TTC549 (cell line): ENCODE results near the gene DDX56.

ENCODE experiments used
- FAIRE-seq: peaks from 2 replicates; lab custom pipeline; 2012; peaks lifted over from hg19 to GRCh38; lab: Jason Lieb, UNC

Gene DDX56

DNA sequence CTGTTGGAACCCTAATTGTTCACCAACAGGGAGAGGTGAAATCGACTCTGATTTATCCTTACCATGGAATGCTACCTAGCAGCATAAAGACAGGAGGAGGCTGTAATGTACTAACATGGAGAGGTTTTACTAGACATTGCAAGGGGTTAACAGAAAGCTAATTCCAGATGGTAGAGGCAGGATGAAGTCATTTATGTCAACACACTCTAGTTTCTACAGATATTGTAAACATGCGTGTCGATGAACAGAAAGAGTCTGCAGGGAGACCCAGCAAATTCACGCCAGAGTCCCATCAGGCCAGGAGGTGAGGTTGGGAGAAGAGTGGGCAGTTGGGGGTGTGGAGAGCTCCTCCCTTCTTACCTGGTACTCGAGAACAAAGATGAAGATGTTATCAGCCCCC is 39.6 kb downstream of the DDX56 start:
- no peak for FAIRE-seq

- FAIRE-seq = no peak
These were observed 40.2 kb downstream of the DDX56 start for GRCh38 chr7:44533301-44534055.

GRCh38 chr7:44531421-44532380 is 42.0 kb downstream of the DDX56 start:
- no peak for FAIRE-seq

- FAIRE-seq = no peak
These were observed 42.7 kb downstream of the DDX56 start for GRCh38 chr7:44530990-44531389.

GRCh38 chr7:44524811-44525388 is 48.8 kb downstream of the DDX56 start:
- no peak for FAIRE-seq

DNA sequence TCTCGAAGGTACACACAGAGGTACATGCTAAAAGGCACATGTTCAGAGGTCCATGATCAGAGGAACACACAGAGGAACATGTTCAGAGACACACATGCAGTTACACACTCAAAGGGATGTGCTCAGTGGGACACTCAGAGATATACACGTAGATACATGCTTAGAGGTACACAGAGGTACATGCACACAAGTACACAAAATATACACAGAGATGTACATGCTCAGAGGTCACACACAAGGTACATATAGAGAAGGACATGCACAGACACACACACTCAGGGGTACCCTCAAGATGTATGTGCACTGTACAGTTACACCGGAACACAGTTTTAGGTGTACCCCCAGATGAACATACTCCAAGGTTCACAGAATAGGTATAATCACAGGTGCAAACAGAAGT is 51.4 kb downstream of the DDX56 start:
- no peak for FAIRE-seq

GRCh38 chr7:44521347-44522095 is 52.2 kb downstream of the DDX56 start:
- no peak for FAIRE-seq

- FAIRE-seq = no peak
These were observed 53.1 kb downstream of the DDX56 start for GRCh38 chr7:44520574-44520973.

DNA sequence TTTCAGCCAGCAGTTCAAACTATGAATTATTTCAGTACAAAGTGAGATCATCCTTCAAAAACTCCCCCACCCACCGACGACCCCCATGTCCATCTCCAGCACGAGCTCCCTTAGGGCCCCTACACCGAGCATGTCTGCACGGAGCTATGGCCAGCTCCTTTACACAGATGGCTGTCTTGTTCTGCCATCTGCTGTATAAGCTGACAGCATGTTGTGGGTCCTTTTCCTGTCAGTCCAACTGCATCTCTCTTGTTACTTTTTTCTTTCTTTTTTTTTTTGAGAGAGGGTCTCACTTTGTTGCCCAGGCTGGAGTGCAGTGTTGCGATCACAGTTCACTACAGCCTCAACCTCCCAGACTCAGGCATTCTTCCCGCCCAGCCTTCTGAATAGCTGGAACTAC is 54.2 kb downstream of the DDX56 start:
- FAIRE-seq = no peak

GRCh38 chr7:44518761-44519160 is 54.9 kb downstream of the DDX56 start:
- no peak for FAIRE-seq

GRCh38 chr7:44517175-44517574 is 56.5 kb downstream of the DDX56 start:
- no peak for FAIRE-seq
